ENCODE measurements around the gene WNT2B.

WNT2B gene

DNA sequence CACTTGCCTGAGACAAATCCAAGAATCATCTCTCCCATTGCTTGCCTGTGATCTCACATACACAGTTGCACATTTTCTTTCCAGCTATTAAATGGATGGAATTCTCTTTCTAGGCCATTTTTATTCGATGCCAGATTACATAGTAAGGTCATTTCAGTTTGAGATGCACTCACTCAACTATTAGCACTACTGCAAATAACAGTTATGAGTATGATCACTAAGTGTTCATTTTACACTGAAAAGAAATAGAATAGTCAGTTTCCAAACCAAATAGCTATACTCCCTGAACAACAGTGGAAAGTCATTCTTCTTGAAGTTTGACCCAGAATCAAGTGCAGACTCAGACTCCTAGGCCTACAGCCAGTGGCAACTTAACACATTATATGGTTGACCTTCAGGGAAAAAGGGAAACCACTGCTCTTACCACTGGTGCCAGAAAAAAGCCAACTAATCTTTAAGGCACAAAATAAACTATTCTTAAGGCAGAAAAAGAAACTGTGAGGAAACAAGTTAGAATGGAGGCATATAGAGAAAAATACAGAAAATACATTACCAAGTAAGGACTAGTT is 31.5 kb downstream of the WNT2B start:
- TF ChIP-seq, protein P1, sequence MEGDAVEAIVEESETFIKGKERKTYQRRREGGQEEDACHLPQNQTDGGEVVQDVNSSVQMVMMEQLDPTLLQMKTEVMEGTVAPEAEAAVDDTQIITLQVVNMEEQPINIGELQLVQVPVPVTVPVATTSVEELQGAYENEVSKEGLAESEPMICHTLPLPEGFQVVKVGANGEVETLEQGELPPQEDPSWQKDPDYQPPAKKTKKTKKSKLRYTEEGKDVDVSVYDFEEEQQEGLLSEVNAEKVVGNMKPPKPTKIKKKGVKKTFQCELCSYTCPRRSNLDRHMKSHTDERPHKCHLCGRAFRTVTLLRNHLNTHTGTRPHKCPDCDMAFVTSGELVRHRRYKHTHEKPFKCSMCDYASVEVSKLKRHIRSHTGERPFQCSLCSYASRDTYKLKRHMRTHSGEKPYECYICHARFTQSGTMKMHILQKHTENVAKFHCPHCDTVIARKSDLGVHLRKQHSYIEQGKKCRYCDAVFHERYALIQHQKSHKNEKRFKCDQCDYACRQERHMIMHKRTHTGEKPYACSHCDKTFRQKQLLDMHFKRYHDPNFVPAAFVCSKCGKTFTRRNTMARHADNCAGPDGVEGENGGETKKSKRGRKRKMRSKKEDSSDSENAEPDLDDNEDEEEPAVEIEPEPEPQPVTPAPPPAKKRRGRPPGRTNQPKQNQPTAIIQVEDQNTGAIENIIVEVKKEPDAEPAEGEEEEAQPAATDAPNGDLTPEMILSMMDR (conservative IDR thresholded peaks at IDR 0.05): no peak
- no peak overlapping the region for H3K27ac ChIP-seq

DNA sequence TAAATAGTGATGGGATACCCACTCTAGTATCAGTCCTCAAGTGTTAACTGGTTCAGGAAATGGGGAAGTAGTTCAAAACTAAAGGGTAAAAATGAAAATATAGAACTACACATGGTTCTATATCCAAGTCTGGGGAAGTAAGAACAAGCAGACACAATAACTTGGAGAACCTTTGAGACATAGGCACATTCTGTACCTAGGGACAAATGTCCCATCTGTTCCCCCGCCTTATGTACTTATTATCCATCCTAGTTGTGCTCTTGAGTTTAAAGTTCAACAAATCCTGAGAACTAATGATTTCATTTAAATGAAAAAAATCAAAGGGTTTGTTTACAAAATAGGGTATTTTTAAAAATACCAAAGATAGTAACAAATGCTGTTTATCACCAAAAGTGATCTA is 32.5 kb downstream of the WNT2B start:
- TF ChIP-seq, protein P1 (conservative IDR thresholded peaks at IDR 0.05): no peak

DNA sequence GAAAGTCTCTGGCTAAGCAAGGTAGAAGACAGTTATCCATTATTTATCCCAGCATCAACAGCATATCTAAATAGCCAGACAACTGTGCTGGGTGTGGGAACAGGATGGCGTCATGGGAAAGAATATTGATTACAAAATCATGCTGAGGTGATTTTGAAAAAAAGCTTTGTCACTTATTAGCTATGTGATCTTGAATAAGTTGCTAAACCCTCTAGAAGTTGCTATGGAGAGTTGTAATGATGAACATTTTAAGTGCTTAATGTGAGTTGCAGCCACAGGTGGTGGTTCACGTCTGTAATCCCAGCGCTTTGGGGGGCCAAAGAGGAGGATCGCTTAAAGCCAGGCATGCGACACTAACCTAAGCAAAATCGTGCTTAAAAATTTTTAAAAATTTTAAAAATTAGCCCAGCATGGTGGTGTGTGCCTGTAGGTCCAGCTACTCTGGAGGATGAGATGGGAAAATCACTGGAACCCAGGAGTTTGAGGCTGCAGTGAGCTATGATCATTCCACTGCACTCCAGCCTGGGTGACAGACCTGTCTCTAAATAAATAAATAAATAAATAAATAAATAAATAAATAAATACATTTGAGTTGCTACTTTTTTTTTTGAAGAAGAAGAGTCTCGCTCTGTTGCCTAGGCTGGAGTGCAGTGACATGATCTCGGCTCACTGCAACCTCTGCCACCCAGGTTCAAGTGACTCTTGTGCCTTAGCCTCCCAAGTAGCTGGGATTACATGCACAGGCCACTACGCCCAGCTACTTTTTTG is 33.6 kb downstream of the WNT2B start:
- no peak overlapping the region for H3K27ac ChIP-seq

More for the DNA sequence above, 32.5 kb downstream of the WNT2B start:
- H3K27ac ChIP-seq: no peak overlapping the region

DNA sequence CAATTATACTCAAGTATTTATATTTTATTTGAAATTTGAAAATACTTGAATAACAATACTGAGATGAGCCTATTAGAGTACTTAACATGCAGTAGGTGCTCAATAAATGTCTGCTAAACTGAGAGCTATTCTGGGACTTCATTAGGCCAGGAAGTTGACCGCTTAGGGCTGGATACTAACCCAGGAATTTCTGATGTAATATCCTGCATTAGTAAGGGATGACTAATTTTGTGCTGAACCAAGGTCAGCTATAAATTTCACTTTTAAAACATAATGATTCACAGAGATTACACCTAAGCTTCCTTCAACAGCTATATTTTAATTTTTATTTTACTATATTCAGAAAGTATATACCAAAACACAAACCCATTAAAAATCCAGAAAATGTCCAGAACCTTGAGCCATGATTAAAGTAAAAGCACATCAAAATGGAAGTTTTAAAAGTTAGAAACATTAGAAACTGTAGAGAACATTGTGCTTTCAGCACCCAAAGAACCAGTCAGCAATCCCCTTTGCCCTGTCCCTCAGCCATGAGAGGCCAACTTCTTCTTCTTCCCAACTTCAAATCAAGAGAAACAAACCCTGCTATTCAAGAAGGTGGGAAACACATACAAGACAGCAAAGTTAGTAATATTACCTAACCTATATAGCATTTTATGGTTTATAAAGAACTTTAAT is 35.4 kb downstream of the WNT2B start:
- TF ChIP-seq, protein P1 (conservative IDR thresholded peaks at IDR 0.05): no peak
- no peak overlapping the region for H3K27ac ChIP-seq

More for the DNA sequence above, 33.6 kb downstream of the WNT2B start:
- TF ChIP-seq, protein P1 (conservative IDR thresholded peaks at IDR 0.05): no peak

DNA sequence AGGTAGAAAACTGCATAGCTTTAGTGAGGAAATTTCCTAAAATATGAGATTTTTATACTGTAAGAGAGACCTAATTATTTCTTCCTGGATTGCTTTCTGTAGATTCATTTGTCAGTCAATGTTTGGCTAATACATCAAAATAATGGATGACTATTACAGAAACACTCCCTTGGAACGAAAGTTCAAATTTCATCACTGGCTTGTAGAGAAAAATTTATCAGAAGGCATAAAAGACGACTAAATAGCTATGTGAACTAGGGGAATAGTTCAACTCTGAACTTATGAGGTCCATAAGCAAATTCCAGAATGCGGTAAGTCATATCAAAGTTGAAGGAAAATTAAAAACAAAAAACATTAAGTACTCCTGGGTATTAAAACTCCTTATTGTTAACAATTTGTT is 36.0 kb downstream of the WNT2B start:
- TF ChIP-seq, protein P1 (conservative IDR thresholded peaks at IDR 0.05): no peak
- no peak overlapping the region for H3K27ac ChIP-seq

DNA sequence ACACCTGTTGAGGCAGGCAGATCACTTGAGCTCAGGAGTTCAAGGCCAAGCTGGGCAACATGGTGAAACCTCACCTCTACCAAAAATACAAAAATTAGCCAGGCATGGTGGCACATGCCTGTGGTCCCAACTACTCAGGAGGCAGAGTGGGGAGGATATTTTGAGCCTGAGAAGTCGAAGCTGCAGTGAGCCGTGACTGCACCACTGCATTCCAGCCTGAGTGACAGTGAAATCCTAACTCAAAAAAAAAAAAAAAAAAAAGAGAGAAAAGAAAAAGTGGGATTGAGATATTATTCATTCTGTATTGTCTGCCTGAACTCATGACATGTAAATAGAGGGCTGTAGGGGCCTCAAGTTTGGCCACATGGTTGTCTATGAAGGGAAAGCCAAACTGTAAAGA is 37.3 kb downstream of the WNT2B start:
- TF ChIP-seq, protein P1 (conservative IDR thresholded peaks at IDR 0.05): no peak
- no peak overlapping the region for H3K27ac ChIP-seq

DNA sequence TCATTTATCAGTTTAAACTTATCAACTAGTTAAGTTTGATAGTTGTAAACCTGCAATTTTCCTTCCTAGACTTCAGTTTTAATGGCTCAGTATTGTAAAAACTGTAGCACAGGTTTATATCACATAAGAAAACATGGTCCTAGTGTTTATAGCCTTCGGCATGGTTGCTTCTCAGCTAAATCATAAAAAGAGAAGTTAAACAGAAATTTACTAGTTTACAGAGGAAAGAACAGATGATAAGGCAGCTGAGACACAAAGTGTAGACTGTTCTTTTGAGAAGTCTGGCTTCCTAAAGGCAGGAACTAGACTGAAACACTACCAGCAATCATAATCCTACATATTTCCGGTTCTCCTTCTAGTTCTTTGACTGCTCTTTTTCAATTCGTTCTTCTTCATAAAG is 39.8 kb downstream of the WNT2B start:
- H3K27ac ChIP-seq: peak overlapping the region; percentile 93
- TF ChIP-seq, protein P1 (conservative IDR thresholded peaks at IDR 0.05): no peak

Data from VCaP (cell line).